GM19239 (cell line): ENCODE measurements around the gene FCN1.

ENCODE experiments used
- DNase-seq: peaks from one replicate; pipeline ENCODE4 v3.0.0; 2011; ENCODE audit warnings: low spot score; ENCODE audit not compliant: insufficient read length
- FAIRE-seq: peaks from 2 replicates; lab custom pipeline; 2011; peaks lifted over from hg19 to GRCh38; lab: Jason Lieb, UNC

The FCN1 gene

DNA sequence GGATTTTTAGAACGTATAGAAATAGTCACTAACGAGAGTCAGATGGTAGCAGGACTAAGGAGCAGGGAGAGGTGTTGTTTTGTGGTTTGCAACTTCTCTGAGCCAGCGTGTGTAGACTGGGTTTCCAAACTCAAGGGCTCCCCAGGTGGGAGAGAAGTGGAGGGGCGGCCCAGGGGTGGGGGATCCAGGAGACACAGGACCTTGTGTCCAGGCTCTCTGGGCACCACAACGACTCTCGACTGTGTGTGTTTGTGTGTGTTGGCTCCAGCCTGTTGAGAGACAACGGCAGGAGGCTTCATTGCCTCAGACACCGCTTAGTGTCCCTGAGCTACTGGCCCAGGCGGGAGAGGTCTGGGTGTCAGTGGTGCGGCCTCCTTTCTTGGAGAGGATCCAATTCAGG lies 934 bp upstream of the FCN1 start:
- FAIRE-seq (no peak), DNase-seq (no peak)

- DNase-seq (no peak), FAIRE-seq (no peak)
Observed at GRCh38 chr9:134916161-134916665, 1.5 kb downstream of the FCN1 start.

- FAIRE-seq (no peak), DNase-seq (no peak)
Observed at GRCh38 chr9:134915046-134915985, 2.4 kb downstream of the FCN1 start.

- FAIRE-seq, result no peak
- DNase-seq, result no peak
Observed at GRCh38 chr9:134914501-134914834, 3.2 kb downstream of the FCN1 start.

- no peak for FAIRE-seq
- DNase-seq, result no peak
Observed at GRCh38 chr9:134913713-134914500, 3.8 kb downstream of the FCN1 start.

DNA sequence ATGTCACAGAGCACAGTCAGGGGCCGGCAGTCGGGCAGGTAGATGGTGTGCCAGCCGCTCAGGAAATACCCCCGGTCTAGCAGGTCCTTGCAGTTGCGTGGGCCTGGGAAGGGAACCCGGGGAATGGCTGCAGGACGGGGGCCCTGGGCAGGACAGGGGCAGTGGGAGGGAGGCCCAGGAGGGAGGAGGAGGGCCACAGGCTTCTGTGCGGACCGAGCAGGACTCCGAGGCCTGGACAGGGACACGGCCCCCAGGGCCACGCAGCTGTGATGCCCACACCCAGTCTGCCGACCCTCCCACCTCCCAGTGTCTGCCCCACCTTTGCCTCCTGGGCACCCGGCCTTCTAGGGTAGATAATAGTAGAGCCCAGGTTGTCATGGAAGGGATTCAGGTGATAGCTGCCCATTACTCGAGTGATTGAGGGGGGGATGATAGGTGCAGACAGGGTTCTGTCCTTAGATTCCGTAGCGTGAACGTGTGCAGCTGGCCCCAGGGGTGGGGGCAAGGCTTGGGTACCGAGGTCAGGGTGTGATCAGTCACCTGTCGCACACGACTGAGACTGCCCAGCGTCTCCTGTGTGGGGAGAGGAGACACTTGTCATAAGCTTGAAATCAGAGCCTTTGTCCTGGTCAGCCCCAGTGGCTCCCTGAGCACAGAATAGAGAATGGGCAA lies 4.5 kb downstream of the FCN1 start:
- DNase-seq, result no peak
- FAIRE-seq, result no peak

DNA sequence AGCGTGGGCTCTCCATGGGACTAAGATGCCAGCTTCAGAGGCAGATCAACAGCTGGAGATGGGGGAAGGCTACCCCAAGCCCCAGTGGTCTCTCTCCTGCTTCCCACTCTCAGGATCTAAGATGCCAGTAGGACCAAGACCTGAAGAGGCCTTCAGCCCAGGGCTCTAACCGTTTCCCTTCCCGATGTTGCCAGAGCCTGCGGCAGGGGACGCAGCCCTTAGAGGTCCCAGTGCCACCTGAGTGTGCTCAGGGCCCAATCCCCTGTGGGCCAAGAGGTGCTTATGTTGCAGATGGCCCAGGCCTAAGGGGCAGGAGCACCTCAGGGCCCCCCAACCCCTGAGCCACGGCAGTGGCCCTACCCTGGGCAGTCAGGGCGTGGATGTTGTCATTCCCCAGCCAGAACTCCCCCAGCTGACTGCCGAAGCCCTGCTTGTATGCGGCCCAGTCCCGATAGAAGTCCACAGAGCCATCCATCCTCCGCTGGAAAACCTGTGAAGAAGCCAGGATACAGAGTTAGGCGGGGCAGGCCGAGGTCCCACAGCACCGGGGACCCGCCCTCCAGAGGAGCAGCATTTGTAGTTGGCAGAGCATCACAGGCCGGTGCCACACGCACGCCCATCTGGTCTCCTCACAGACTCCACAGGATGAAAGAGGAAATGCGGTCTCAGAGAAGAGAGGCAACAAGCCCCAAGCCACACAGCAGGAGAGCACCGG lies 5.4 kb downstream of the FCN1 start:
- DNase-seq (no peak), FAIRE-seq (no peak)

GRCh38 chr9:134909511-134910481 lies 7.9 kb downstream of the FCN1 start:
- FAIRE-seq (no peak), DNase-seq (no peak)

- DNase-seq (no peak), FAIRE-seq (no peak)
Observed at GRCh38 chr9:134908524-134909309, 9.0 kb downstream of the FCN1 start.

GRCh38 chr9:134902936-134903335 lies 14.8 kb downstream of the FCN1 start:
- no peak for DNase-seq
- no peak for FAIRE-seq

DNA sequence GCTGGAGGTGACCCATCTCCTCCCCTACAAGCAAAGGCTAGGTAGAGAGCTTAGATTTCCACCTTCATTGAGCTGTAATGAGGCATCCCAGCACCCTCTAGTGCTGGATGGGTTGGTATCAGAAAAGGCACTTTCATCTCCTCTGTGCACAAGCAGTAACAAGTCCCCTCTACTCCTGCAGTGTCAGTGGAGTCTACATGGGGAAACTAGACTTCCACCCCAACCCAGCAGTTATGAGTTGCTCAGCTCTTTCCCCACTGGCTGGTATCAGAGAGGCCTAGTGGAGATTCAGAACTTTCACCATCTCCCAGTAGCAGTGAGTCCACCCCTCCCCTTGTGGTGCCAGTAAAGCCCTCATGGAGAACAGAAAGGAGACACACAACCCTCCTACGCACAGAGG lies 17.9 kb downstream of the FCN1 start:
- no peak for DNase-seq
- FAIRE-seq, result no peak

- no peak for FAIRE-seq
- no peak for DNase-seq
Observed at GRCh38 chr9:134899168-134899567, 18.5 kb downstream of the FCN1 start.

DNA sequence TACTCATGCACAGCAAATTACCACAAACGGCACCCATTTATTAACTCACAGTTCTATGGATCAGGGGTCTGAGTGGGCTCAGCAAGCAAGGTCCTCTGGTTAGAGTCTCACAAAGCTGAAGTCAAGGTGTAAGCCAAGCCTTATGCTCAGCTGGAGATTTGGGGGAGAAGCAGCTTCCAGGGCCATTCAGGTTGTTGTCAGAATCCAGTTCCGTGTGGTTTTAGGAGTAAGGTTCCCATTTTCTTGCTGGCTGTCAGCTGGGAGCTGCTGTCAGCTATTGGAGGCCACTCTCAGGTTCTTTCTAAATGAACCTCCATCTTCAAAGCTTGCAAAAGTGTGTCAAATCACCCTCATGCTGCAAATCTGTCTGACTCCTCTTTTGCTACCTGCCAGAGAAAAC lies 19.4 kb downstream of the FCN1 start:
- DNase-seq (no peak), FAIRE-seq (no peak)

- no peak for FAIRE-seq
- no peak for DNase-seq
Observed at GRCh38 chr9:134897584-134898170, 20.0 kb downstream of the FCN1 start.

DNA sequence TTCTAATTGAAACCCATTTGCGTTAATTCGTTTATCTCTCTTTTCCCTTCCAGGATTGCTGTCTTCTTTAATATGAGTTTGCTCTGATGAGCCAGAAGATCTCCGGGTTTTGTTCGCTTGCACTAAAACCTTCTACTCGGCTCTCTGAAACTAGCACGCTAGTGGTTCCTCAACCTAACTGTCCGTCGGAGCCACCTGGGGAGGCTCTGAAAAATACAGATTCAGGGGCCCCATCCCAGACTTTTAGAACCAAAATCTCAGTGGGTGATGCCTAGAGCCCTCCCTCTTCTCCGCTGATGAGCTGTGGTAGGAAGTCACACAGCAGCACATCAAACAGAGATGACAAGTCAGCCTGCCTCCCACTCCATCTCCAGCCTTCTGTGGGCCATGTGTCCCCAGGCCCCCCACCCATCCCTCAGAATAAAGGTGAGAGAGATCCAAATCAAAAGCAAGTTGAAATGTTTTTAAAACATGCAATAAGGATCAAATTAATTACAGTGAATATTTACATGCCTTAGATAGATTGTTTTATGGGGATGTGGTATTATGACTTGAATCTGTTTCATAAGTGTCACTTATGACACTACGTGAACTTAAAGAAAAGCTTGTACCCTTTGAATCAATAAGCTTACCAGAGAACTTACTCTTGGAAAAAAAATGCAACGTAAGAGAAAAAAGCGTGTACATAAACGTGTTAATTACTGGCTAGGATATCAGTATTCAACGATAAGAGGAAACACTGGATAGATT lies 20.7 kb downstream of the FCN1 start:
- no peak for FAIRE-seq
- no peak for DNase-seq

DNA sequence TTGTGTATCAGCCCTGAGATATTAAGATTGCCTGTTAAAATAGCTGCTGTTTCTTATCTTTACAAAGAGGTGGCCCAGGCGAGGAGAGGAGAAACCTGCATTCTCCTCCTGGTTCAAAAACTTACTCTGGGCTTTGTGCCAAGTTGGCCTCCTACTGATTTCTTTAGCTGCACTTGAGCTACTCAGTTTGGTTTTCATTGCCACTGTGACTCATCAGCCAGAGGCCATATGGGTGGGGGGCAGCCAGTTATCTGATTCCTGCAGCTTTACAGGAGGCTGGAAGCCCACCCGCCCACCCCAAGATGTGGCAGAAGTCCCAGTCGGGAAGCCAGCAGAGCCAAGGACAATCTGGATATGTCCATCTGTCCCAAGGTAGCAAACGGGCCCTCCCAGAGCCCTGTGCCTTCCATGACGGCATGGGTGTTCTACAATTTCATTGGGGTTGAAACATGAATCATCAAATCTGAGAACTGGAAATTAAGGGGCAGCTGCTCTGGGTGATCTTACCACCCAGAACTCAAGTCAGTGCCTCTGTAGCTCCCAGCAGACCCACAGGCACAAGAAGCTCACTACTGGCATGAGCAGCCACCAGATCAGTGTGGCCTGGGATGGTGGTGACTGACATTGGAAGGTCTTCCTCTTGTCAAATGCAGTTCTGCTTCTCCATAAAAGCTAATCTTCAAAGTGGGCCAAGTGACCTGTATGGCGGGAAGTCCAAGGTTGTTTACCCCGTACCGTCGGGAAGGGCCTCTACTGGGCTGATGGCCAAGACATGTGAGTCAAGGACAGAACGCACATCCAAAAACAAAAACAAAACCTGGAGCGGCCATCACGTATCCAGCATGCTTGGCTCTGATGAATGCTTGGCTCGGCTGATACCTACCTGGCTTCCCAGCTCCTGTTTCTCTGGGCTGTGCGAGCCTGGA lies 21.5 kb downstream of the FCN1 start:
- DNase-seq, result no peak
- FAIRE-seq, result no peak
